GM19035 (cell line): ENCODE results near the gene ARHGEF4.

ENCODE experiments used
- ATAC-seq: cut with Tn5 transposase; IDR thresholded peaks from one replicate; pipeline ENCODE4 v1.9.1; 2021; ENCODE audit not compliant: unreplicated experiment

Gene ARHGEF4

DNA sequence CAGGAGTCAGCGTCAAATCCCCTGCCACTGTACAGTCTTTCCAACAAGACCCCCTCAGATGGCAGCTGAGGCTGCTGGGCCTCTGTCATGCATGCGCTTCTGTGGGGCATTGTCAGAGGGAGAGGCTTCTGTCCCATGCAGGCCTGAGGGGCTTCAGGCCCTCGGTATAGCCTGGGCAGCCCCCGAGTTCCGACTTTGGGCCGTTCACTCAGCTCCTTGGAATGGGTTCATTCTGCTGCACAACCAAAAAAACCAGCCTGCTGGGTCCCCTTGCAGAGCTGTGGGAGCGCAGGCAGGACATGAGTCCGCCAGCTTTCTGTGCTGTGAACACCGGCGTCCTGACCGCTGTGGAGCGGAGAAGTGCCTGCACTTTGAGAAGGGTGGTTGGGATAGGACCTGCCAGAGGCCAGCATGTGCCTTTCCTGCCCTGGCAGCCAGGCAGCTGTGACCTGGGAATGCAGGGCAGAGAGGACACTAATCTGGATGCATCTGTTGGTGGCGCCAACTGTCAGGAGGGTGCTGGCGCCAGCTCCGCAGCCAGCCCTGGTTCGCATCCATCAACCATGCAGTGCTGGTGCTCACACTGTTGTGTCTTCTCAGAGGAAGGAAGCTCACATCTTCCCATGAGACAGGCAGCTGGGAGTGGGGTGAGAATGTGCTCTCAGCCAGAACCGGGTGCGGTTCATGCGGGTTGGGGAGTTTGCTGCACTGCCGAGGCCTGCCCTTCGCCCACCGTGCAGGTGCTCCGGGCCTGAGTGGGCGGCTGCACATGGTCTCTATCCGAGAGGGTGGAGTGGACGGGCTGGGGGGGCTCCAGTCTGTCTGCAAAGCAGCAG is 14.3 kb downstream of the ARHGEF4 start:
- no peak for ATAC-seq

GRCh38 chr2:130851624-130852382 is 15.1 kb downstream of the ARHGEF4 start:
- ATAC-seq: no peak

- ATAC-seq: no peak
Observed at GRCh38 chr2:130852521-130853115, 15.9 kb downstream of the ARHGEF4 start.

GRCh38 chr2:130853391-130853790 is 16.7 kb downstream of the ARHGEF4 start:
- ATAC-seq: no peak

- no peak for ATAC-seq
Observed at GRCh38 chr2:130854301-130854700, 17.6 kb downstream of the ARHGEF4 start.

GRCh38 chr2:130864830-130865800 is 28.4 kb downstream of the ARHGEF4 start:
- no peak for ATAC-seq

DNA sequence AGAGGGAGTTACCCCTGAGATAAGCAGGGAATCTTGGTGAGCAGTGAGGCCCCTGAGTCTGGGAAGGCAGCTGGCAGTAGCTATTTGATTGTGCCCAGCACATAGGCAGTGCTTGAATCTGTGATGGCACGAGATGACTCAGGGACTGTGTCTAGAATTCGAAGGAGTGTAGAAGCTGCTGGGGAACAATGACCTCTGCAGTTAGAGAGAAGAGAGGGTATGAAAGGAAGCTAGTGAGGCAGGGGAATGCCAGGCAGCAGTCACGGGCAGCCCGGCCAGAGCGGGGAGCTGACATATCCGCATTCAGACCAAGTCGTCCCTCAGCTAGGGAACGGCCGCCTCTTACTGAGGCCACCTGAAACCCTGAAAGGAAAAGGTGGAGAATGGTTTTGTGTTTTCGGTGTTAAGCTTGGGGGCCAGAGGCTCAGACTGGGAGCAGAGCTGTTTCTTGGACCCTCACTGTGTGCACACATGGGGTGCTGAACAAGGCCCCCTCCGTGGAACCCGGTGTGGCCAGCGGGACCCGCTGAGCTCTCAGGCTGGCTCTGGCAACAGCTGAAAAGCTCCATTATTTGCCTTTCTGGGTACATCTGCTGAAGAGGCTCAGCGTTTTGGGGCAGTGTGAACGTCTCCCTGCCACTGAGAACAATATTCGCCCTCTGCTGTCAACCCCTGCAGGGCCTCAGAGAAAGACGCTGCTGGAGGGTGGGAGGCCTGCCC is 32.9 kb downstream of the ARHGEF4 start:
- no peak for ATAC-seq

DNA sequence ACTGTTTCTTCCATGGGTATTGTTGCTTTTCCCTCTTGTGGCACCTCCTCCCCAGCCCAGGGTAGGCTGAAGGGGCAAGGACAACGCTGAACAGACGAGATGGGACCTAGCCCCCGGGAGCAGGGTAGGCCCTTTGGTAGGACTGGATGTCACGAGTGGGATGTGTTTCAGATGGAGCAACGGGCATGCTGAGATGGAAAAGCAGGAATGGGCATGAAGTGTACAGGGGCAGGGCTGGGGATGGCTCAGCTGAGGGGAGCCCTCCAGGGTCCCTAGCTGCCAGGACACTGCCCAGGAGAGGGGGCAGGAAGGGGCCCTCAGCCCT is 33.4 kb downstream of the ARHGEF4 start:
- no peak for ATAC-seq

DNA sequence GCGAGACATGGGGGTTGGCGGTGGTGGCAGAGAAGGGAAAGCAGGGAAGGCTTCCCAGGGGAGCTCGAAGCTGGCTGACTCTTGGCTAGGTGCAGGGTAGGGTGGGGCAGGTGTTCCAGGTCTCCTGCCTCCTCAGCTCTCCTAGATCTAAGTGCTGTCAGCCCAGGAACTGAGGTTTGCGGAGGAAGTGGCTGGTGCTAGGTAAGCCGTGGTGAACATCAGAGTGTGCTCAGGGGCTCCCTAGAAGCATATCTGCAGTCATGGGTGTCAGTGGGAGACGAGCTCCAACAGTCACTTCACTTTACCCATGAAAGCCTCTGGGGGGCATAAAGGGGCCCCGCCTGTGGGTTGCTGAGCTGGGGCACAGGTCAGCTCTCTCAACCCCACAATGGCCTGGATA is 34.1 kb downstream of the ARHGEF4 start:
- no peak for ATAC-seq

GRCh38 chr2:130871843-130872740 is 35.4 kb downstream of the ARHGEF4 start:
- no peak for ATAC-seq

GRCh38 chr2:130872741-130873125 is 36.0 kb downstream of the ARHGEF4 start:
- no peak for ATAC-seq

- peak; percentile 85 for ATAC-seq
Observed at GRCh38 chr2:130873700-130874346, 37.1 kb downstream of the ARHGEF4 start.

DNA sequence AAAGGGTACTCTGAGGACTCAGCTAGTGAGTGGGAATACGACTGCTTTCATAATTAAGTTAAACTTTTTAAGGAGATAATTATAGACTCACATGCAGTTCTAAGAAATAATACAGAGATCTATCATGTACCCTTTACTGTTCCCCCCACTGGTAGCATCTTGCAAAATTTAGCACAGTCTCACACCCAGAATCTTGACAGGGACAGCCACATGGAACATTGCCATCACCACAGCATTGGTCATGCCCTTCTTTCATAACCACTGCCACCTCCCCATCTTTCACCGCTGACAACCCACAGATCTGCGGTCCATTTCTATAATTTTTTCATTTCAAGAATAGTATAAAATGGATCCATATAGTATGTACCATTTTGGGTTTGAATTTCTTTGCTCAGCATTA is 37.8 kb downstream of the ARHGEF4 start:
- ATAC-seq: no peak

DNA sequence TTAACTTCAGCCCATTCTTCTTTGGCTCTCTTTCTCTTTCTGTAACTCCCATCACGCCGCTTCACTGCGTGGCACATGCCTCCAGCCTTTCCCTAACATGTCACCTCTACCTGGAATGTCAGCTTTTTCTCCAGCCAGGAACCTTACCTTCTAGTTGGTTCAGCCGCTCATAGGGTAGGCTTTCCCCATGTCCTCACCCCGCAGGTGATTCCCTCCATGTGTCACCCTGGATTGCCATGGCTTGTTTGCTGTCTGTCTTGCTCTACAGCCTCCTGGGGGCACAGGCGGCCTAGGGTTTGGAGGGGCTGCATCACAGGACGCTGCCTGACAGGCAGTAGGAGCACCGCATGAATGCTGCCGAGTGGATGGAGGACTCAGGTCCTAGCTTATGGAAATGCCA is 39.2 kb downstream of the ARHGEF4 start:
- no peak for ATAC-seq

GRCh38 chr2:130877258-130877657 is 40.5 kb downstream of the ARHGEF4 start:
- no peak for ATAC-seq

DNA sequence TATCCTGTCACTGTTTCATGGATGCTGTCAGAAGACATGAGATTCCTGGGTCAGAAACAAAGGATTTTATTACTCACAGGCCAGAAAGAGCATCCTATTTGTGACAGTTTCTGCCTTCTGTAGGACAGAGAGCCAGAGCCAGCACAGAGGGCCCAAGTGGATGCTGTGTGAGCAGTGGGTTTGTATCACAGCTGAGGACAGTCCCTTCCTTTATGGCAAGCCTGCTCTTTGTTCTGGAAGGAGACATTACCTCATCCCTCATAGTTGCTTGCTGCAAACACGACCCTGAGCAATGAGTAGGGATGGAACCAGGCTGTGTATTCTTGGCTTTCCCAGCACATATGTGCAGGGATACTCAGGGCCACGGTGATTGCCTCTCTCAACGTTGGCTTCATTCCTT is 41.6 kb downstream of the ARHGEF4 start:
- no peak for ATAC-seq

GRCh38 chr2:130878933-130879332 is 42.2 kb downstream of the ARHGEF4 start:
- no peak for ATAC-seq

DNA sequence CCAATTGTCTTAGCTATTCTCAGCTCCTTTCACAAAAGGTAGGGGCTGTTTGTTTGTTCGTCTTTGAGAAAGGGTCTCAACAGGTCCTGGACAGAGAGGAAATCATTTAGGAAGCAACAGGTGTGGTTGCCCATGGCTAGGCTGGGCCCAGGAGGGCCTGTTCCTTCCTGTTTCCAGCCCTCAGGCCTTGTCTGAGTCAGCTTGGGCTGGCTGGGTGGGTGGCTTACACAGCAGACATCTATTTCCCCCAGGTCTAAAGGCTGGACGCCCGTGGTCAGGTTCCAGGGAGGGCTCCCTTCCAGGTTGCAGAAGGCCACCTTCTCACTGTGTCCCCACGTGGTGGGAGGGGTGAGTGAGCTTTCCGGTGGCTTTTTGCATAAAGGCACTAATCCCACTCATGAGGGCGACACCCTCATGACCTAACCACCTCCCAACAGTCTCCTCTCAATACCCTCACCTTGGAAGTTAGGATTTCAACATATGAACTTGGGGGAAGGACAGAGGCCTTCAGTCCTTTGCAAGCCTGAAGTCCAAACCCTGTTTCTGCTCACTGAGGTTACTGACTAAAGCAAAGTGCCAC is 45.5 kb downstream of the ARHGEF4 start:
- no peak for ATAC-seq
